GM18867 (cell line): Measurements from ENCODE around the gene SCNN1B.

ENCODE experiments used
- ATAC-seq: cut with Tn5 transposase; IDR thresholded peaks from one replicate; pipeline ENCODE4 v1.9.1; 2021; ENCODE audit warnings: mild to moderate bottlenecking, moderate library complexity; ENCODE audit not compliant: unreplicated experiment

SCNN1B gene

DNA sequence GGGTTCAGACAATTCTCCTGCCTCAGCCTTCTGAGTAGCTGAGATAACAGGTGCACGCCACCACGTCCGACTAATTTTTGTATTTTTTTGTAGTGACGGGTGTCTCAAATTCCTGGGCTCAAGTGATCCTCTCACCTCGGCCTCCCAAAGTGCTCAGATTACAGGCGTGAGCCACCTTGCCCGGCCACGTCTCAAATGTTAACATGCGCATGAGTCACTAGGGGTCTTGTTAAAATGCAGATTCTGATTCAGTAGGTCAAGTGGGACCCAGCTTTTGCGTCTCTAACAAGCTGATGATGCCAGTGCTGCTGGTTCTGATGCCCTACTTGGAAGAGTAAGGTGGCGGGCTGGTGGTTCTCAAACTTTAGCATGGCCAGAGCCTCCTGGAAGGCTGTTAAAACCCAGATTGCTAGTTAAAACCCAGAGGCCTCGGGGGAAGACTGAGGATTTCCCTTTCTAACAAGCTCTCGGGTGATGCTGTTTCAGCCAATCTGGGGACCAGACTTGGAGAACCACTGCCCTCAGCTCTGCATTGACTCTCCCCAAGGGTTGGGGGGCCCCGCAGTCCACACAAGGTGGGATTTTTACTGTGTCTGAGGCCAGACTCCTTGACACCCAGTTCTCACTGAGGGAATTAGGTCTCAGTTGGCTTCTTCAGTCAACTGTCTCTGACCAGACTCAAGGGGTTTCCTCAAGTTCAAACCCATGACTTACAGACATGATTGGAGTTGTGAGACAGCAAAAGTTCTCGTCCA, 17.9 kb downstream of the SCNN1B start:
- ATAC-seq = no peak

DNA sequence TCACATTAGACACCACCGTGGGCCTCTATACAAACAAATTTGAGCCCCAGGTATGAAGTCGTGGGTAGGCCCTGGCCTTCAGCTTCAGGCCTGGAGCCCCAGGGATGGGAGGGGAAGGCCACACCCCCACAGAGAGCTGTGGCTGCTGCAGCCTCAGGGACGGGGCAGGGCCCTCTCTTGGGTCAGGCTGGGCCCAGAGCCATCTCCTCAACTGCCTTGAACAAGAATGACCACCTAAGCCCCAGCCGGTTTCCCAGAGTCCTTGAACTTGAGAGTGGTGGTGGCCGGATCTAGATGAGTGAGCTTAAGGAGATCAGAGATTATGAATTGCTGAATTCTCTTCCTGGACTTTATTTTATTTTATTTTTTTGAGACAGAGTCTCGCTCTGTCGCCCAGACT, 18.6 kb downstream of the SCNN1B start:
- no peak for ATAC-seq

DNA sequence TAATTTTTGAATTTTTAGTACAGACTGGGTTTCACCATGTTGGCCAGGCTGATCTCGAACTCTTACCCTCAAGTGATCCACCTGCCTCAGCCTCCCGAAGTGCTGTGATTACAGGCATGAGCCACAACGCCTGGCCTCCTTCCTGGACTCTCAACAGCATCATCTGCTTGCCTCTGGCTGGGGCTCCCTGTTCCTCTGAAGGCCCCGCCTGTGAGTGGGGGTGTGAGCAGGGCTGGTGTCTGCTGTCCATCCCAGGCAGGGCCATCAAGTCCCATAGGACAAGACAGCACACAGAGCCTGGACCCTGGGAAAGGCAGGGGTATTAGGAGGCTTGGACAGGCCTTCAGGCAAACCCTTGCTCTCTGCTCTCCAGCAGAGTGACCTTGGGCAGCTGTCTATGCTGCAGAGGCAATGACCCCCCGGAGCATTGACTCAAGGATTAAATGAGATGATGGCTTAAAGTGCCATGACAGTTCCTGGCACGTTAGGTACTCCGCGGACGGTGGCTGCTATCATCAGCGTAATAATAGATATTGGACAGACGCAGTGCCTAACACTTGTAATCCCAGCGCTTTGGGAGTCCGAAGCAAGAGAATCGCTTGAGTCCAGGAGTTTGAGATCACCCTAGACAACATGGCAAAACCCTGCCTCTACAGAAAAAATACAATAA, 19.2 kb downstream of the SCNN1B start:
- no peak for ATAC-seq

DNA sequence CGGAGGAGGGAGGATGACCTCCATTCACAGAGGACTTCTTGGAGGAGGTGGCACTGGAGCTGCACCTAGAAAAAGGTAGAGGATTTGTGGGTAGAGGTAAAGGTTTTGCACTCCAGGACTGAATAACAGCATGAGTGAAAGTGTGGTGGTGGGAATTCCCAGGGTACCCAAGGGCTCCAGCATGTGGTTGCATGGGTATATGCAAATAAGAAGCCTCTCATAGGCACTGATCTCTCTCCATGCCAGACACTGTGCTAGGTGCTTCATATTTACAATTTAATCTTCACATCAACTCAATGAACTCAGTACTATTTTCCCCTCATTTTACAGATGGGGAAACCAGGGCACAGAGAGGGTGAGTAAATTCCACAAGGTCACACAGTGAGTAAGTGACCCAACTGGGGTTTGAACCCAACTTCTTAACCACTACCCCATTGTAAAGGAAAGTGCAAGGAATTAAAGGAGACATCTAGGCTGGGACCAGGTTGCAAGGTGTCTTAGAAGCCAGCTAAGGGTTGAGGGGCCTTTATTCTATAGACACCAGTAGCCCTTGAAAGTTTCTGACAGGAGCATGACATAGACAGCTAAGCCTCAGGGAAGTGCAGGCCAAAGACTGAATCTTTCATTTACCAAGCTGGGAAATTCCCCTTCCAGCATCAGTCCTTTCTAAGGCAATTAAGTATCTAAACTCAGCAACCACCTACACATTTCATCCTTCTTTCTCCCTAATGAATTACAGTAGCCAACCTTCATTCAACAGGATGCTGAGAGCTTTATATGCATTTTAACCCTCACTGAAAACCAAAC, 21.3 kb downstream of the SCNN1B start:
- no peak for ATAC-seq

DNA sequence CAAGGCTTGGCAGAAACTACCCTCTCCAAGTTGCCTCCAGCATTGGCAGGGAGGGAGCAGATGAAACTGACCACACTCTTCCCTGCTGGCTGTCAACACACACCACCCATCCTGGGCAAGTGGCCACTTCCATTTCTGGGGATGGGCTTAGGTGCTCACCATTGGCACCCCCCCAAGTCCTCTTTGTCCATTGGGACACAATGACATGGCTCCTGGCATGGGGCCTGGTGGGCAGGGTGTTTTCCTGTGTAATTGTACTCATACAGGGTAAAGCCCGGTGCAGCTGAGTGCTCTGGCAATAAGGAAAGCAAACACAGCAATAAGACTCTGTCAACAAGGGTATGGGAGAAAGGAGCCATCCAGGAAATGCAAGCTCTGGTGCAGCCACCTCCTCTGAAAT, 22.6 kb downstream of the SCNN1B start:
- no peak for ATAC-seq

DNA sequence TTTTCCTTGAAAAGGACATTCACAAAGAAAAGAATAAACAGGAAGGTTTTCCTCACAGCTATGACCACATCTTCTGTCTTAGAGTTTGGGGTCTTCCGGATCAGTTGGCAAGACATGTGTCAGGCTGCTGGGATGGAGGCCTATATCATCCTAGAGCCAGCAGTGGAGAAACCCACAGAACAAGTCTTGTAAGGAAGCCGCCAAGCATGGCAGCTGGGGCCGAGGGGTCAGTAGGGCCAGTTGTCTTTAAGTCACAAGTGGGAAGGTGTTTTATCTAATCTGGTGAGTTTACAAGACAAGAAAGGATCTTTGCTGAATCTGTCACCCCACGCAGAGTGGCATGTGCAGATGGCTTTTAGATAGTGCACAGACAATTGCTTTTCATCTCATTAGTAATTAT, 25.7 kb downstream of the SCNN1B start:
- ATAC-seq = no peak

DNA sequence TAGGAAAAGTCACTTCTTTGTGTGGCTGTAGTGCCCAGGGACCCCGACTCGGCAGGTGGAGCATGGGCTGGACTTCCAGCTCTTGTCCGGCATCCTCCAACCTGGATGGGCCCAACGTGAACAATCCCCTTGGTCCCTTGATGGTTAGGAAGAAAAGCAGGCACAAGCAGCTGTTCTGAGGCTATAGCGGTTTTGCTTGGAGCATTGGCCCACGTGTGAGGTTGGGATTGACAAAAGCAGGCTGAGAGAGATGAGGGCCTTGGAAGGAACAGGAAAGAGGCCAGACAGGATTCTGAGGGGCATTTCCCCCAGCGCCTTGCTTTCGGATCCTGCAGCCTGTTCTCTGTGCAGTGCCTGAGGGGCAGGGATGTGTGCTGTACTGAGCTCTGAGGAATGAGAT, 28.1 kb downstream of the SCNN1B start:
- no peak for ATAC-seq

DNA sequence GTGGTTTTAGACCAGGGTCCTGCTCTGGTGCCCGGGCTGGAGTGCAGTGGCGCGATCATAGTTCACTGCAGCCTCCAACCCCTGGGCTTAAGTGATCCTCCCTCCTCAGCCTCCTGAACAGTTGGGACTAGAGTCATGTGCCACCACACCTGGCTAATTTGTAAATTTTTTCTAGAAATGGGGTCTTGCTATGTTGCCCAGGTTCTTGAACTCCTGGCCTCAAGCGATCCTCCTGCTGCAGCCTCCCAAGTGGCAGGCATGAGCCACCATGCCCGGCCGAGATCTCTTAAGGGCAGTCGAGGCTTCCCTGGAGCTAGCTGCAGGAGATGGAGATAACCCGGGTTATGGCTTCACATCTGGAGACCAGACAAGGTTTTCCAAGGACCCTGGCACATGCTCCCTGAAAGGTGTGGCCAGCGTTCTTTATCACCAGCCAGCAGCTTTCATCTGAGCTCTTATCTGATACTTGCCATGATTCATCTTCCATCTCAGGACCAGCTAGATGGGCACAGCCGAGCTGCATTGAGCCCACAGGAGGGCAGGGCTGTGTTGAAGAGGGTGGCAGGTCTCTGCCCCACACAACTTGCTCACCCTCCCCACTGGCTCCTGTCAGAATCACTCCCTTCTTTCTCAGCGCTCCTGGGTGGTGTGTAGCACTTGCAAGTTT, 28.6 kb downstream of the SCNN1B start:
- no peak for ATAC-seq

DNA sequence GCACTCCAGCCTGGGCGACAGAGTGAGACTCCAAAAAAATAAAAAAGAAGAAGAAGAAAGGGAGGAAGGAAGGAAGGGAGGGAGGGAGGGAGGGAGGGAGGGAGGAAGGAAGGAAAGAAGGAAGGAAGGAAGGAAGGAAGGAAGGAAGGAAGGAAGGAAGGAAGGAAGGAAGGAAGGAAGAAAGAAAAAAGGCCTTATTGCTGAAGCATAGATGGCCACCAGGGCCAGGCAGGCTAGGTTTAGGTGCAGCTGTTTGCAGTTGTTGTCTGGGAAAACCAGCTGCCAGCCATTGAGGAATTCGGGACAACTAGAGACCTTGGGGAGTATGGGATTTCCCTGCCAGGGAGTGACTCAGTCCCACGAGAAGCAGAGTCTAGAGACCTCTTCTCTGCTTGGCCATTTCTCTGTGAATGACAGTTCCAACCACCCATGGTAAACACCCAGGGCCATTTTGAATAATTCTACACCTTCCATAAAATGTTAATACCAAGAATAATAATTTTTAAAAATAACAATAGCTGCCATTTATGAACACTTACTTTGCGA, 31.0 kb downstream of the SCNN1B start:
- ATAC-seq = no peak

DNA sequence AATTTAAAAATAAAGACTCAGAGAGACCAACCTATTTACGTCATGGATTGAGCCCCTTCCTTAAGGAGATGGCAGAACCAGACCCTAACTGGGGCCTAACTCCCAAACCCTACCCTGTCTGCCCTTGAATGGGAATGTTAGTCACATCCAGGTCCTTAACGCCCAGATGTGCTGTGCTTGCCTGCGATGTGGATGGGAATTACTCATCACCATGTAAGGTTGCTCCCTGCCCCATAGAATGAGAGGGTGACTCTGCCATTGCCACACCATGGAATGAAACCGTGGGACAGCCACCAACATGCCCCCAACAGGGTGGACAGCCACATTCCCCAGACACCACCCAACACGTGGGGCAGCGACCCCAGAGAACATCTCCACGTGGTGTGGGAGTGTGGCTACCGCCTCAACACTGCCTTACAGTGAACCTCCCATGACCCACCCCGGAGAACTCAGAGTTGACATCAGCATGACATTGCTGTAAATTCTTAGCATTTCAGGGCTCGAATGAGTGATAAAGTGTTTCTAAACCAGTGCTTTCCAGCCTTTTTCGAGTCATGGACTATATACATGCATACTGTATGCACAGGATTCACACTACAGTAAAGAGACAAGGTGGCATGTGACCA, 31.8 kb downstream of the SCNN1B start:
- ATAC-seq = no peak

DNA sequence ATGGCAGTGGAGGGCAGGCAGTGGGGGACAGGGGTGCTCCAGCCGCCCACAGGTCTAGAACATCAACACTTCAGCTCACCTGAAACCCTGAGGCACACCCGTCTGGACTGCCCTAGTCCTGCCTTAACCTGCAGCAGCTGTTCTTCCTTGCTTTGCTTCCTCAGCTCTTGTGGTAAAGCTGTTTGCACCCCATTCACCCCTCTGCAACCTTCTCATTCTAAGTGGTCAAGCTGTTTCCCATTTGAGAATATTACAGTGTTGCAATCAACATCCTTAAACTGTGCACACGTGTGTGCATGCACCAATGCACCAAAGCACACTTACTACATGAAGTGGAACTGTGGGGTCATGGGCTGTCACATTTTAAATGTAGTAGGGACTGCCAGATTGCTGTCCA, 32.4 kb downstream of the SCNN1B start:
- peak; percentile 44 for ATAC-seq

DNA sequence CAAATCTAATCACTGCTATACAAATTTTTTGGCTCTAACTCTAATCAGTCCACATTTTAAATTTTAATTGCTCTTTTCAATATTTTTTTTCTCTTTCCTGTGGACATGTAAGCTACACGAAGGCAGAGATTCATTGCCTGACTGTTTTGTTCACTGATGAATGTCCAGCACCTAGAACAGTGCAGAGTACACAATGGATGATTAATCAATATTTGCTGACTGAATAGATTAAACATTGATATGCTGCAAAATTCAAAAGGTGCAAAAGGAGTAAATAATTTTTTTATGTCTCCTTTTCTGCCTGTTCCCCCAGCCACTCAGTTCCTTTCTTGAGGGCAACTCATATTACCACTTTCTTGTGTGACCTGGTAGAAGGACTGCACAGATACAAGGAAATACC, 32.8 kb downstream of the SCNN1B start:
- no peak for ATAC-seq

DNA sequence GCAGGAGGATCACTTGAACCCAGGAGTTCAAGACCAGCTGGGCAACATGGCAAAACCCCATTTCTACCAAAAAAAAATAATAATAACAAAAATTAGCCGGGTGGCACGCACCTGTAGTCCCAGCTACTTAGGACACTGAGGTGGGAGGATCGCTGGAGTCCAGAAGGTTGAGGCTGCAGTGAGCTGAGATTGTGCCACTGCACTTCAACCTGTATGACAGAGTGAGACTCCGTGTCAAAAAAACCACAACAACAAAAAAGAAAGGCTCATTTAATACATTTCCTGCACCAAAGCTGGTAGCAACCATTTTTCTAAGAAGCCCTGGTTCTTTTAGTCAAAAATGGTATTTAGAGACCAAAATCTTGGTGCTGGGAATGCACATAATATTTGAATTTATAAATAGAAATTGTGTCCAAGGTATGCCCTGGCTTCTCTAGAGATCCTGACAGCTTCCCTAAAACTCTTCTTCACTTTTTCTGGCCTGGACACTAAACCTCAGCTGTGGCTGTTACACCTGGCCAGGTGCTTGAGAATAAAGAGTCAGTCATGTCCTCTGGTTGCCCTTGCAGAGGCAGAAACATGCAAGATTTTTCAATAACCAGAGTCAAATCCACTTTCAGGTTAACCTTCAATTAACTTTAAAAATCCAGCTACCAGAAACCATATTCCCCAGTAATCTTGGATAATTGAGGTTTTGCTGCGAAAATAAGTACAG, 35.9 kb downstream of the SCNN1B start:
- no peak for ATAC-seq

DNA sequence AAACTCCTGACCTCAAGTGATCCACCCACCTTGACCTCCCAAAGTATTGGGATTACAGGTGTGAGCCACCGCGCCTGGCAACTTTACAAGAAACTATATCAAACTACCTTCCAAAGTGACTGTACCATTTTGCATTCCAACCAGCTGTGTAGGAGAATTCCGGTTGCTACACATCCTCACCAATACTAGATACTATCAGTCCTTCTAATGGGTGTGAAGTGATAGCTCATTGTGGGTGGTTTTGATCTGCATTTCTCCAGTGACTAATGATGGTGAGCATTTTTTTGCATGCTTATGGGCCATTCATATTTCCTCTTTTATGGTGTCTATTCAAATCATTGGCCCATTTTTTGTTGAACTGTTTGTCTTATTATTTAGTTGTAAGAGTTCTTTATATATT, 37.7 kb downstream of the SCNN1B start:
- no peak for ATAC-seq

DNA sequence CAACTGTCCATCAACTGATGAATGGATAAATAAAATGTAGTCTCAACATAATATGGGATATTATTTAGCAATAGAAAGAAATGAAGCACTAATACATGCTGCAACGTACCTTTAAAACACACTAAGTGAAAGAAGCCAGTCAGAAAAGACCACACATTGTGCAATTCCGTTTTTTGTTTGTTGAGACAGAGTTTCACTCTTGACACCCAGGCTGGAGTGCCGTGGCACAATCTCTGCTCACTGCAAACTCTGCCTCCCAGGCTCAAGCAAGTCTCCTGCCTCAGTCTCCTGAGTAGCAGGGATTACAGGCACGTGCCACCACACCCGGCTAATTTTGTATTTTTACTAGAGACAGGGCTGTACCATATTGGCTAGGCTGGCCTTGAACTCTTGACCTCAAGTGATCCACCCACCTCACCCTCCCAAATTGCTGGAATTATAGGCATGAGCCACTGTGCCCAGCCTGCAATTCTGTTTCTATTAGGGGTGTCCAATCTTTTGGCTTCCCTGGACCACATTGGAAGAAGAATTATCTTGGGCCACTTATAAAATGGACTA, 40.1 kb downstream of the SCNN1B start:
- no peak for ATAC-seq

DNA sequence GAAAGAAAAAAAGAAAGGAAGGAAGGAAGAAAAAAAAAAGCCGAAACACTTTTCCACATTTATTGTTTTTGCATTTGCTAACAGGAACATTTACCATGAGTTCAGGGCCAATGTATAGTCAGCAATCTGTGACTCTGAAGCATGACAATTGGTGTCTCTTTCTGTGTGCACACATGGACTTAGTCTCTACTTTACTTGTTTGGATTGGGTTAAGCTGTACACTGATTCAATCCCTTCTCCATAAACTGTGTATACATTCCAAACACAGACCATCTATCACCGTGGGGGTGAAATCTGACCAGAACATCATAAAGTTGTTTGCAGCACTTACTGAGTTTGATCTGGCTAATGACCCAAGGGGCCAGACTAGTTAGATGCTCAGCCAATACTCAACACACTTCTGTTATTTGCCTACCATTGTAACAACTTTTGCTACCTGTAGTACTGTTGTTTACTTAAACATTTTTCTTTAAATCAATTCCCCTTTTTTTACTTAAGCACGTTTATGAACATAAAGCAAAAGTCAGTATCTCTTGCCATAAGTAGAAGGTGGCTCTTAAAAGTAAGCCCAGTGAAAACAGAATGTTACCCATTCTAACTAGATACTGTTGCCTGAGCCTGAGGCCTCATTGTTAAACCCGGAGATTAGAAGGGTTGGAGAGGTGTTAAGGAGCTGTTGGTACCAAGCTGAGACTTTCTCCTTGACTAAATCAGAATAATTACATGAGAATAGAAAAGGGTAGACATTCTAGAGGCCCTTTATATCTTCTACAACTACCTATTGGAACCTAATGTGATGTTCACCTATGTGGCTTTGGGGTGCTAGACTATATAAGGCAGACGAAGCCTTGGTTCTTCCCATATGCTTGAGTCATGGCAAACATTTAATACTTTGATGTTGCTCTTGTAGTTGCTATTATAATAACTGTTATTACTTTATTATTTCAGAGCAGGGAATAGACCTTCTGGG, 41.8 kb downstream of the SCNN1B start:
- no peak for ATAC-seq

DNA sequence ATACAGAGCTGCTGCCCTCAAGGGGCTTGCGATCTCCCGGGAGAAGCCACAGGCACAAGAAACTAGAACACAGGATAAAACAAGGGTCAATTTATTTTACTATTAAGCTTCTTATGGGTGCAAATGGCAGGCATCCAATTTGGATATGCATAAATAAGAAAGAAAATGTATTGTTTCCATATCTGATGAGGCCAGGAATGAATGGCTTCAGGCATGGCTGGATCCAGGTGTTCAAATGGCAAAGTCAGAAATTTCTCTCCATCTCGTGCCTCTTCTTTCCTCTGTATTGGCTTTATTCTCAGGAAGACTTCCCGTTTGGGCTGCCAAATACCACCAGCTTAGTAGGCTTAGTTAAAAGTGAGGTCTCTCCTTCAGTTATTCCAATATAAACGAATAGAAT, 43.1 kb downstream of the SCNN1B start:
- no peak for ATAC-seq
